CD4-positive, alpha-beta T cell treated with Interleukin-17A for 1 hour (primary cell): Measurements from ENCODE around the gene CTAG2.
"Not testable (repeated sequence)": the region's sequence is repeated elsewhere in the genome, so short reads cannot be mapped to it uniquely, and the experiment has no call there.

ENCODE experiments used
- DNase-seq: peaks from one replicate; pipeline ENCODE4 v3.0.0-alpha.2; 2020

Gene CTAG2

GRCh38 chrX:154645745-154646378 is 7.5 kb downstream of the CTAG2 start:
- not testable (repeated sequence) for DNase-seq

- DNase-seq, result not testable (repeated sequence)
Observed at GRCh38 chrX:154643708-154644107, 9.7 kb downstream of the CTAG2 start.

DNA sequence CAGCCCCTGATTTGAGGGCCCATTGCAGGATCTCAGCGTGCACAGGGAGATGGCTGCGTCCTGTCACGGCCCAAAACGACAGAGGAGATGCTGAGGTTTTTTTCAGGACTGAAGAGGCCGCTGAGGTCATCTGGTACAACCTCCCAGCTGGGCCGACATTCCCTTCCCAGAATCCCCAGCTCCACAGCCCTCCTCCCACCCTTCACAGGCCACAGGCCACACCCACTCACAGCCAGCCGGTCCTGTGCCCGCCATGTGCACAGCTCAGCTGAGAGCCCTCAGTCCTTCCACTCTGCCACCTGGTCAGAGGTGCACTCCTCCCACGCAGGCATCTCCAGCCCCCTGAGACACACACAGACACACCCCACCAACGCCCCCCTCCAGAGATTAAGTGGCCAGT is 11.6 kb downstream of the CTAG2 start:
- DNase-seq, result not testable (repeated sequence)

- not testable (repeated sequence) for DNase-seq
Observed at GRCh38 chrX:154633661-154634060, 19.7 kb downstream of the CTAG2 start.

DNA sequence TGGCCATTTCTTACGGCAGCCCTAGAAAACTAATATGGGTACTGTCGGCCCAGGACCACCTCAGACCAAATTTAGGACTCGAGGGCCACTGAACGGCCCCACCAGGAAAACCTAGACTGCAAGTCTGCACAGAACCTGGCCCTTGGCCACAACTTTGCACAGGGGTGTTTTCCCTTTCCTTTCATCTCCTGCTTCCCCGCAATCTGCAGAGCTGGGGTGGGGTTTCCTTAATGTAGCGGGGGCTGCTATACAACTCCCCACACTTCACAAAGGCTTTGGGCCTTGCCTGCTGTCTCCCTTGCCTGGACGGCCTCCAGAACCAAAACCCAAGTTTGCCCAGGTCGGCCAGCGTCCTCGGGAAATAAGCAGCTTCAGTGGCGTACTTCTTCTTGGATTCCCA is 22.4 kb downstream of the CTAG2 start:
- DNase-seq, result not testable (repeated sequence)

DNA sequence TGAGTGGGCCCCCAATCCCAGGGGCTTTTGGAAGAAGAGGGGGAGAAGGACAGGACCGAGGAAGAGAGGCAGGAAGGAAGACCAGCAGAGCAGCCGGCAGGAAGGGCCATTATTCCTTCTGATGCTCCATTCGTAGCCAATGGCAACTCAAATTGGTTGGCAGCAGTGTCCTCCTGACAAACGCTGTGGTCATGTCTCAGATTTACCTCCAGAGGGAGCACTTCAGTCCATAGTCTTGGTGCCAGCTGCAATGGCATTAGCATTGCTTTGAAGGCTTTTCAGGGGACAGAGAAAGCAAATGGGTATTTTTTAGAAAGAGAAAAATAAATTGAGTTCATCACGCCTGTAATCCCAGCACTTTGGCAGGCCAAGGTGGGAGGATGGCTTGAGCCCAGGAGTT is 24.4 kb downstream of the CTAG2 start:
- DNase-seq, result not testable (repeated sequence)

DNA sequence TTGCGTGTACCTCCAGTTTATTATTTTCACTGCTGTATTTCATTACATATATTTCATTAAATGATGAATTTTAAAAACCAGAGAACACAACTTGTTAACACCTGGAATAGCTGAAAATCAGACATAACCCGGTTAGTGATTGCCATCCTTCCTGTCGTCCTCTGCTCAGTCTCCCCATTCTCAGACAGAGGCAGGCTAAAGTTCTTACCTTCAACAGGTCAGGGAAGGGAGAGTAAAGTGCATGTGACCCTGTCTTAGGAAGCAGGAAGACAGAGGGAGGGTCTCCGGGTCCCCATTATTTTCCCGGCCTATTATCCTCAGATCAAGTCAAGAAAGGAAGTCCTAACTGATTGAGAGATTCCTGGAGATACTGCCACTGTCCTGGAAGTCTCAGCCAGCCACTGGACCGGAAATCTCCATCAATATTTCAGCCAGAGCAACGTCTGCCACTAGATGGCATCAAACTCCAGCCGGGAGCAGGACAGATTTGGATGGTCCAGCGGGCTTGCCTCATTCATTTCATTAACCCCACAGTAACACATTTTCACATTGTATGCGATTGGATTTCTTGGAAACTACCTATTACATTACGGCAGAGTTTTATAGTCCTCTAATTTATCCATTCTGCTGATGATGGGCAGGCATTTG is 32.5 kb downstream of the CTAG2 start:
- not testable (repeated sequence) for DNase-seq

DNA sequence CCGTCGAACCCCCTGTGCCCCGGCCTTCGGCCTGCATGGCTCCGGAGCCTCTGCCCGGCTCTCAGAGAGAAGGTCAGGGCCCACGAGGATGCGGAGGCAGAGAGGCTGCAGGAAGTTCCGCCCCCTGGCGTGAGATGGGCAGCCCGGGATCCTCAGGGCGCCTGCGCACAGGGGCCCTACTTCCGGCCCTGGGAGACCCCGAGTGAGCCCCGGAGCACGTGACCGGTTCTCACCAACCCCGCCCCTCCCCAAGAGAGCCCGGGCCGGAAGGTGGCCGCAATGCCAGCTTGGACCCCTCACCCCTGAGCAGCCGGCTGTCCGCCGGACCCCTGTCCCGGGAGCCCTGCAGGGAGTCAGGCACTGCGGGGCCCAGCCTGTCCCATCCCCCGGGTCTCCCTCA is 34.2 kb downstream of the CTAG2 start, which contains the start of gene CTAG1B:
Gene CTAG1B (minus strand): TSS at position 101 of the 400 bp plus-strand sequence. CDS start 64 bp downstream, at position 37.
- DNase-seq, result not testable (repeated sequence)

- DNase-seq, result not testable (repeated sequence)
Observed at GRCh38 chrX:154613586-154613985, 39.8 kb downstream of the CTAG2 start.

- DNase-seq, result not testable (repeated sequence)
Observed at GRCh38 chrX:154611146-154611545, 42.2 kb downstream of the CTAG2 start.

DNA sequence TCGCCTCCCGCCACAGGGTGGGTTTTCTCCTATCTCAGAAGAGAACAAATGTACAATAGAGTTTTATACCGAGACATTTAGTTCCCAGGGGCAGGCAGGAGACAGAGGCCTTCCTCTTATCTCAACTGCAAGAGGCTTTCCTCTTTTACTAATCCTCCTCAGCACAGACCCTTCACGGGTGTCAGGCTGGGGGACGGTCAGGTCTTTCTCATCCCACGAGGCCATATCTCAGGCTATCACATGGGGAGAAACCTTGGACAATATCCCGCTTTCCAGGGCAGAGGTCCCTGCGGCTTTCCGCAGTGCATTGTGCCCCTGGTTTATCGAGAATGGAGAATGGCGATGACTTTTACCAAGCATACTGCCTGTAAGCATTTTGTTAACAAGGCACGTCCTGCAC is 44.6 kb downstream of the CTAG2 start:
- not testable (repeated sequence) for DNase-seq

GRCh38 chrX:154607976-154608375 is 45.4 kb downstream of the CTAG2 start:
- not testable (repeated sequence) for DNase-seq

DNA sequence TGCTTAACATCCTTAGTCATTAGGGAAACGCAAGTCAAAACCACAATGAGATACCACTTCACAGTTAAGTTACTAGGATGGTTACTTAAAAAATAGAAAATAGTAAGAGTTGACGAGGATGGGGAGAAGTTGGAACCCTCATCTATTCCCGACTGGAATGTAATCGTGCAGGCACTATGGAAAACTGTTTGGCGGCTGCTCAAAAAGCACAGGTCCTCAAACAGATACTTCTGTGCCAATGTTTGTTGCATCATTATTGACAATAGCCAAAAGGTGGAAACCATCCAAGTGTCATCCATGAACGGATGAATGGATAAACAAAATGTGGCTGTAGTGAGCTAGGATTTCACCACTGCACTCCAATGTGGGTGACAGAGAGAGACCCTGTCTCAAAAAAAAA is 46.0 kb downstream of the CTAG2 start:
- no peak for DNase-seq

GRCh38 chrX:154605566-154605965 is 47.8 kb downstream of the CTAG2 start:
- no peak for DNase-seq

GRCh38 chrX:154603438-154604430 is 49.6 kb downstream of the CTAG2 start:
- DNase-seq, result no peak

- no peak for DNase-seq
Observed at GRCh38 chrX:154602766-154603437, 50.5 kb downstream of the CTAG2 start.

- DNase-seq, result no peak
Observed at GRCh38 chrX:154602226-154602625, 51.2 kb downstream of the CTAG2 start.
